GM19043 (cell line): Measurements from ENCODE around the gene BEST2.
"Not testable (repeated sequence)": the region's sequence is repeated elsewhere in the genome, so short reads cannot be mapped to it uniquely, and the experiment has no call there.

Source experiments
- ATAC-seq: cut with Tn5 transposase; IDR thresholded peaks from one replicate; pipeline ENCODE4 v1.9.1; 2021; ENCODE audit warnings: low read depth; ENCODE audit not compliant: unreplicated experiment

BEST2 gene

GRCh38 chr19:12796146-12797071 is 44.8 kb downstream of the BEST2 start:
- no peak for ATAC-seq

- no peak for ATAC-seq
Measured at GRCh38 chr19:12797141-12797587, 45.6 kb downstream of the BEST2 start.

- ATAC-seq, result not testable (repeated sequence)
Measured at GRCh38 chr19:12797607-12798006, 46.0 kb downstream of the BEST2 start.

GRCh38 chr19:12799742-12800465 is 48.3 kb downstream of the BEST2 start:
- no peak for ATAC-seq

- no peak for ATAC-seq
Measured at GRCh38 chr19:12800466-12800770, 48.8 kb downstream of the BEST2 start.

GRCh38 chr19:12800923-12801465 is 49.4 kb downstream of the BEST2 start:
- no peak for ATAC-seq

GRCh38 chr19:12801466-12802266 is 50.1 kb downstream of the BEST2 start, which contains the start of the genes PRDX2 and THSD8:
Gene PRDX2 (minus strand): TSS chr19:12801800. CDS start chr19:12801261, 539 bp downstream.
Gene THSD8 (plus strand): TSS chr19:12802069. CDS start chr19:12802072, 3 bp downstream.
- no peak for ATAC-seq

- no peak for ATAC-seq
Measured at GRCh38 chr19:12802267-12803106, 50.9 kb downstream of the BEST2 start.

GRCh38 chr19:12804051-12804450 is 52.5 kb downstream of the BEST2 start:
- ATAC-seq, result no peak

- no peak for ATAC-seq
Measured at GRCh38 chr19:12806242-12807081, 54.9 kb downstream of the BEST2 start, which contains the start of gene RNASEH2A. Gene RNASEH2A (plus strand): TSS chr19:12806584. CDS start chr19:12806674, 90 bp downstream.
